Lower leg skin (tissue), 3 donors: Measurements from ENCODE around the gene SLC35F6.

Source experiments
- CTCF ChIP-seq, 3 donors: fragments of 450-650 bp; IDR thresholded peaks; one replicate each; pipeline ENCODE4 v1.5.1; 2016; ENCODE audit warnings: antibody characterized with exemption in 3 of 3, mild to moderate bottlenecking in 3 of 3, moderate library complexity in 2 of 3
- POLR2A ChIP-seq, 2 donors: fragments of 450-650 bp; IDR thresholded peaks; one replicate each; pipeline ENCODE4 v1.6.1; 2016 to 2017; ENCODE audit warnings: antibody characterized with exemption in 2 of 2, mild to moderate bottlenecking in 1 of 2, moderate library complexity in 1 of 2

GRCh38 chr2:26723991-26724750 lies 39.9 kb upstream of the SLC35F6 start:
- no peak for TF ChIP-seq CTCF (IDR thresholded peaks at IDR 0.05)
- no peak for TF ChIP-seq POLR2A (IDR thresholded peaks at IDR 0.05)
